Keratinocyte (primary cell): ENCODE measurements around the gene ERCC1. TPM values are rescaled to one million over a fixed set of nuclear protein-coding genes. Genes with fewer than 3 reads are reported as not detected.

Source experiments
- DNase-seq: peaks from one replicate; pipeline ENCODE4 v3.0.0-alpha.2; 2011; ENCODE audit warnings: low read depth, missing footprints, low spot score
- FAIRE-seq: peaks from 2 replicates; lab custom pipeline; 2011; peaks lifted over from hg19 to GRCh38; lab: Jason Lieb, UNC
- H2AFZ ChIP-seq: 2 replicates; pipeline ENCODE4 v1.6.0; 2012; ENCODE audit warnings: low read length, control low read depth, inconsistent platforms; ENCODE audit not compliant: control insufficient read depth
- H3K27ac ChIP-seq: 2 replicates; pipeline ENCODE4 v1.5.1; 2011; ENCODE audit warnings: low read length; ENCODE audit not compliant: control insufficient read depth, insufficient read depth
- H3K27me3 ChIP-seq: 3 replicates; pipeline ENCODE4 v1.6.0; 2011; ENCODE audit warnings: low read length; ENCODE audit not compliant: control insufficient read depth, insufficient read depth; ENCODE audit errors: extremely low read depth
- H3K36me3 ChIP-seq, 2 experiments: 2 replicates in 1 of 2; 3 replicates in 1 of 2; pipeline ENCODE4 v1.5.1; 2011; ENCODE audit warnings: low read length in 2 of 2, mild to moderate bottlenecking in 1 of 2; ENCODE audit not compliant: control insufficient read depth in 2 of 2, insufficient read depth in 2 of 2; ENCODE audit errors: extremely low read depth in 1 of 2
- H3K4me1 ChIP-seq: 3 replicates; pipeline ENCODE4 v1.5.1; 2011; ENCODE audit warnings: low read length; ENCODE audit not compliant: control insufficient read depth, insufficient read depth; ENCODE audit errors: extremely low read depth
- H3K4me2 ChIP-seq: 3 replicates; pipeline ENCODE4 v1.6.0; 2011; ENCODE audit warnings: low read depth, low read length; ENCODE audit not compliant: control insufficient read depth, insufficient read depth; ENCODE audit errors: extremely low read depth
- H3K4me3 ChIP-seq, 3 experiments: fragments of 200-600 bp in 1 of 3; sonication (generic) in 1 of 3; 2 replicates in 2 of 3; 3 replicates in 1 of 3; pipeline ENCODE4 v1.5.1; 2011 to 2016; ENCODE audit warnings: low read length in 3 of 3, mild to moderate bottlenecking in 3 of 3, control low read depth in 2 of 3, inconsistent platforms in 1 of 3, low read depth in 1 of 3, mixed read lengths in 1 of 3, mixed run types in 1 of 3, moderate library complexity in 1 of 3; ENCODE audit not compliant: control insufficient read depth in 2 of 3, insufficient read depth in 2 of 3; ENCODE audit errors: extremely low read depth in 1 of 3
- H3K79me2 ChIP-seq: 2 replicates; pipeline ENCODE4 v1.6.0; 2012; ENCODE audit warnings: low read length; ENCODE audit not compliant: control insufficient read depth, insufficient read depth
- H3K9ac ChIP-seq: 3 replicates; pipeline ENCODE4 v1.6.0; 2011; ENCODE audit warnings: low read length; ENCODE audit not compliant: control insufficient read depth, insufficient read depth; ENCODE audit errors: extremely low read depth
- H3K9me1 ChIP-seq: 3 replicates; pipeline ENCODE4 v1.6.0; 2011; ENCODE audit warnings: low read length; ENCODE audit not compliant: control insufficient read depth, insufficient read depth; ENCODE audit errors: extremely low read depth
- H3K9me3 ChIP-seq: 2 replicates; pipeline ENCODE4 v1.5.1; 2012; ENCODE audit warnings: low read depth, low read length; ENCODE audit not compliant: control insufficient read depth
- H4K20me1 ChIP-seq: 3 replicates; pipeline ENCODE4 v1.6.0; 2011; ENCODE audit warnings: low read length; ENCODE audit not compliant: control insufficient read depth, insufficient read depth; ENCODE audit errors: extremely low read depth
- CTCF ChIP-seq, 3 experiments: IDR thresholded peaks in 1 of 3; conservative IDR thresholded peaks in 1 of 3; optimal IDR thresholded peaks in 1 of 3; 2 replicates in 2 of 3; 3 replicates in 1 of 3; pipeline versions ENCODE3 to v1.5.1; 2011; ENCODE audit warnings: low read length in 3 of 3, mild to moderate bottlenecking in 3 of 3, moderate library complexity in 2 of 3, control low read depth in 1 of 3, inconsistent platforms in 1 of 3; ENCODE audit not compliant: insufficient read depth in 2 of 3; ENCODE audit errors: extremely low read depth in 1 of 3
- EZH2 ChIP-seq: IDR thresholded peaks from one replicate; pipeline ENCODE4 v1.6.1; 2012; ENCODE audit warnings: inconsistent platforms, mild to moderate bottlenecking, low read length, moderate library complexity
- dilution Hi-C: fragments of 300-500 bp; cut with MboI; formaldehyde crosslinking; loops from one replicate; pipeline ENCODE4 v1.7.0; 2020; ENCODE audit warnings: low sequenced_read_pairs; ENCODE audit not compliant: extremely low pct_ligation_motif_present
- polyA plus RNA-seq, 5 experiments: library from polyadenylated mRNA; depleted of rRNA in 3 of 5; stranded (reverse) in 3 of 5; stranded (forward) in 1 of 5; unstranded in 1 of 5; fragments of >200 nt; gene quantifications; 1 replicate in 1 of 5; 2 replicates in 3 of 5; 3 replicates in 1 of 5; pipeline versions ENCODE4 v1.2.1 to v1.2.3, GENCODE V29; 2011 to 2012; ENCODE audit warnings: missing spikeins in 2 of 5, low read depth in 1 of 5, low replicate concordance in 1 of 5

The ERCC1 gene
- polyA plus RNA-seq, 1 donor (not counting 4 experiments of a cell fraction or from before 2014, with no cell fraction given) = 175 TPM

- H2AFZ ChIP-seq = no peak overlapping the region
- no peak for DNase-seq
- no peak for FAIRE-seq
- H3K36me3 ChIP-seq = no peaks in the 10 kb centered on the region
- no peak overlapping the region for H3K4me3 ChIP-seq
- H3K27ac ChIP-seq = no peak overlapping the region
- H3K9ac ChIP-seq = no peak overlapping the region
- peaks cover 8% of the 10 kb centered on the region for H3K4me1 ChIP-seq
- H3K27me3 ChIP-seq = no peaks in the 10 kb centered on the region
- H4K20me1 ChIP-seq = no peaks in the 10 kb centered on the region
- dilution Hi-C loops = no loop called here
- H3K4me2 ChIP-seq = no peak overlapping the region
- H3K9me3 ChIP-seq = no peaks in the 10 kb centered on the region
- TF ChIP-seq EZH2 (no peak), CTCF (optimal IDR thresholded peaks at IDR 0.05 in 1 of 3, IDR thresholded peaks at IDR 0.05 in 1 of 3, conservative IDR thresholded peaks at IDR 0.05 in 1 of 3; ENCODE audit: extremely low read depth in 1 of 3, insufficient read depth in 2 of 3, low read length in 3 of 3) (no peak)
- H3K79me2 ChIP-seq = no peaks in the 10 kb centered on the region
- H3K9me1 ChIP-seq = no peaks in the 10 kb centered on the region
These were observed 39.5 kb upstream of the ERCC1 start for GRCh38 chr19:45463241-45463640.

GRCh38 chr19:45462174-45462573 is 38.5 kb upstream of the ERCC1 start:
- dilution Hi-C loops = no loop called here
- Histone ChIP-seq H3K9me1 (no peaks in the 10 kb centered on the region), H3K27me3 (no peaks in the 10 kb centered on the region), H3K9ac (no peak overlapping the region), H2AFZ (no peak overlapping the region), H3K79me2 (no peaks in the 10 kb centered on the region), H3K27ac (no peak overlapping the region), H3K4me3 (no peak overlapping the region), H3K4me2 (no peak overlapping the region), H3K9me3 (no peaks in the 10 kb centered on the region), H3K4me1 (peaks cover 3% of the 10 kb centered on the region), H4K20me1 (no peaks in the 10 kb centered on the region), H3K36me3 (no peaks in the 10 kb centered on the region)
- no peak for TF ChIP-seq EZH2
- DNase-seq = no peak
- FAIRE-seq = no peak

- Histone ChIP-seq H3K9ac (no peak overlapping the region), H3K36me3 (no peaks in the 10 kb centered on the region), H3K9me3 (no peaks in the 10 kb centered on the region), H3K9me1 (no peaks in the 10 kb centered on the region), H3K27ac (no peak overlapping the region), H4K20me1 (no peaks in the 10 kb centered on the region), H3K4me2 (no peak overlapping the region), H3K4me3 (no peak overlapping the region), H3K4me1 (peaks cover 7% of the 10 kb centered on the region), H3K79me2 (no peaks in the 10 kb centered on the region), H2AFZ (no peak overlapping the region), H3K27me3 (no peaks in the 10 kb centered on the region)
- DNase-seq (no peak), FAIRE-seq (no peak)
- TF ChIP-seq CTCF (optimal IDR thresholded peaks at IDR 0.05 in 1 of 3, IDR thresholded peaks at IDR 0.05 in 1 of 3, conservative IDR thresholded peaks at IDR 0.05 in 1 of 3; ENCODE audit: extremely low read depth in 1 of 3, insufficient read depth in 2 of 3, low read length in 3 of 3) = no peak
- no peak for TF ChIP-seq EZH2
- dilution Hi-C loops = no loop called here
These were observed 37.2 kb upstream of the ERCC1 start for GRCh38 chr19:45460807-45461347.
